Fibroblast of pulmonary artery (primary cell): ENCODE measurements around the gene TBL1X.
"Not testable (repeated sequence)": the region's sequence is repeated elsewhere in the genome, so short reads cannot be mapped to it uniquely, and the experiment has no call there.

Experiments used
- DNase-seq: peaks from one replicate; pipeline ENCODE4 v3.0.0-alpha.2; 2010; ENCODE audit warnings: low read depth
- H3K4me3 ChIP-seq: replicated peaks from 2 replicates; pipeline ENCODE4 v1.5.1; 2011; ENCODE audit warnings: low read depth, mild to moderate bottlenecking, control low read depth, low read length, moderate library complexity
- CTCF ChIP-seq: IDR thresholded peaks from 2 replicates; pipeline ENCODE4 v1.5.1; 2011; ENCODE audit warnings: mild to moderate bottlenecking, control low read depth, low read length, inconsistent platforms; ENCODE audit errors: missing control alignments

TBL1X gene

GRCh38 chrX:9757366-9757765 lies 292.5 kb downstream of the TBL1X start:
- TF ChIP-seq CTCF: no peak
- no peak overlapping the region for H3K4me3 ChIP-seq
- DNase-seq: no peak

GRCh38 chrX:9758021-9758638 lies 293.3 kb downstream of the TBL1X start:
- TF ChIP-seq CTCF: no peak
- no peak overlapping the region for H3K4me3 ChIP-seq
- DNase-seq: no peak

GRCh38 chrX:9759337-9759736 lies 294.5 kb downstream of the TBL1X start:
- no peak for TF ChIP-seq CTCF
- H3K4me3 ChIP-seq: no peak overlapping the region
- no peak for DNase-seq

GRCh38 chrX:9765072-9765736 lies 300.3 kb downstream of the TBL1X start:
- no peak for TF ChIP-seq CTCF
- H3K4me3 ChIP-seq: no peak overlapping the region
- DNase-seq: no peak

GRCh38 chrX:9765737-9766097 lies 300.9 kb downstream of the TBL1X start, which contains the start of gene GPR143:
GPR143 (minus strand) TSS chrX:9765847; CDS start chrX:9765817, 30 bp downstream.
- no peak for TF ChIP-seq CTCF
- no peak within 1 kb of the TSS for H3K4me3 ChIP-seq
- DNase-seq: no peak

GRCh38 chrX:9767375-9767774 lies 302.5 kb downstream of the TBL1X start:
- DNase-seq: peak; percentile 26
- H3K4me3 ChIP-seq: no peak overlapping the region
- TF ChIP-seq CTCF: no peak

- H3K4me3 ChIP-seq, DNase-seq: not testable (repeated sequence)
These were observed 303.5 kb downstream of the TBL1X start for GRCh38 chrX:9768321-9768839.
